ENCODE data around the gene USP24.

DNA sequence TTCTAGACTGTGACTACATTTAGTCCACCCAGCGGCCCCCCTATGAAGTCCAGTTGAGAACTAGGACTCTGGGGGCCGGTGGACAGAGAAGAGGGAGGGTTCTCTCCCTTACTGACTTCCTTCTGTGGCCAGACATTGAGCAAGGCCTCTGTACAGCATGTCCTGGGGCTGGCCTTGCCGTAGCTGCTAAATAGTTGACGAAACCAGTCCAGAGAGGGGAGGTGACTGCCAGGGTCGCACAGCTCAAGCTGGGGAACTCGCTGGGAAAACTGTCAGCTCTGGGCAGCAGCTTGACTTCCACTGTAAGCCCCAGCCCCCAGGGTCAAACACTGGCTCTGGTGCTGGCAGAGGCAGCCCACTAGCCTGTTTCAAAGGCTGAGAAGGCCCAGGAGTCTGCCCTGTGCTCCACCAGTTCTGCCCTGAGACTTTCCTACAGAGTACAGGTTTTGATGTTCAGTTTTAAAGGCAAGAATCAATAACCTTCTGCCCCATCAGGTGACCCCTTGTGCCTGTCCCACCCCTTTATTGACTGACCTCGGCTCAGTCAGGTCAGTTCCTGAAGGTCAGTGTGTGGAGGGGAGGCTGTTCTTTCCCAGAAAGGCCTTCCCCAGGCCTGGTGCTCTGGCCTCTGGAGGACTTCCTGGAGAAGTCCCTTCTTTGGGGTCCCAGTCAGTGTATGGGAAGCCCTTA, 161.8 kb downstream of the USP24 start:
- TF ChIP-seq, protein P1, sequence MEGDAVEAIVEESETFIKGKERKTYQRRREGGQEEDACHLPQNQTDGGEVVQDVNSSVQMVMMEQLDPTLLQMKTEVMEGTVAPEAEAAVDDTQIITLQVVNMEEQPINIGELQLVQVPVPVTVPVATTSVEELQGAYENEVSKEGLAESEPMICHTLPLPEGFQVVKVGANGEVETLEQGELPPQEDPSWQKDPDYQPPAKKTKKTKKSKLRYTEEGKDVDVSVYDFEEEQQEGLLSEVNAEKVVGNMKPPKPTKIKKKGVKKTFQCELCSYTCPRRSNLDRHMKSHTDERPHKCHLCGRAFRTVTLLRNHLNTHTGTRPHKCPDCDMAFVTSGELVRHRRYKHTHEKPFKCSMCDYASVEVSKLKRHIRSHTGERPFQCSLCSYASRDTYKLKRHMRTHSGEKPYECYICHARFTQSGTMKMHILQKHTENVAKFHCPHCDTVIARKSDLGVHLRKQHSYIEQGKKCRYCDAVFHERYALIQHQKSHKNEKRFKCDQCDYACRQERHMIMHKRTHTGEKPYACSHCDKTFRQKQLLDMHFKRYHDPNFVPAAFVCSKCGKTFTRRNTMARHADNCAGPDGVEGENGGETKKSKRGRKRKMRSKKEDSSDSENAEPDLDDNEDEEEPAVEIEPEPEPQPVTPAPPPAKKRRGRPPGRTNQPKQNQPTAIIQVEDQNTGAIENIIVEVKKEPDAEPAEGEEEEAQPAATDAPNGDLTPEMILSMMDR (IDR thresholded peaks at IDR 0.05; ENCODE audit: low read depth, low read length, poor library complexity, severe bottlenecking), result no peak
- TF ChIP-seq EZH2phosphoT487 (IDR thresholded peaks at IDR 0.05; ENCODE audit: borderline replicate concordance, low read length), result no peak

Data from DOHH2 (cell line).